ENCODE results near the gene FARP1. TPM values are rescaled to one million over a fixed set of nuclear protein-coding genes. Genes with fewer than 3 reads are reported as not detected.

The FARP1 gene
- 7.5 and 10.0 TPM in 2 replicates for total RNA-seq (2014; rRNA removed; shearing (Covaris generic))

- DNase-seq (ENCODE audit: low read depth): peak; percentile 63
Measured at GRCh38 chr13:98142380-98143156, at the start of gene FARP1. FARP1 (plus strand) TSS chr13:98143094; CDS start chr13:98213243, 70,149 bp downstream.

- DNase-seq (ENCODE audit: low read depth): no peak
Measured at GRCh38 chr13:98094678-98095266, 48.1 kb upstream of the FARP1 start.

- no peak for DNase-seq (ENCODE audit: low read depth)
Measured at GRCh38 chr13:98096059-98096458, 46.8 kb upstream of the FARP1 start.

GRCh38 chr13:98097749-98098148 is 45.1 kb upstream of the FARP1 start:
- DNase-seq (ENCODE audit: low read depth): no peak

GRCh38 chr13:98098516-98098915 is 44.4 kb upstream of the FARP1 start:
- DNase-seq (ENCODE audit: low read depth): no peak

- DNase-seq (ENCODE audit: low read depth): no peak
Measured at GRCh38 chr13:98099627-98100026, 43.3 kb upstream of the FARP1 start.

GRCh38 chr13:98100481-98100880 is 42.4 kb upstream of the FARP1 start:
- DNase-seq (ENCODE audit: low read depth): no peak

GRCh38 chr13:98103531-98103930 is 39.4 kb upstream of the FARP1 start:
- no peak for DNase-seq (ENCODE audit: low read depth)

GRCh38 chr13:98103942-98104880 is 38.7 kb upstream of the FARP1 start:
- peak; percentile 20 for DNase-seq (ENCODE audit: low read depth)

GRCh38 chr13:98105929-98106336 is 37.0 kb upstream of the FARP1 start:
- DNase-seq (ENCODE audit: low read depth): peak; percentile 26

- no peak for DNase-seq (ENCODE audit: low read depth)
Measured at GRCh38 chr13:98108341-98108740, 34.6 kb upstream of the FARP1 start.

- DNase-seq (ENCODE audit: low read depth): no peak
Measured at GRCh38 chr13:98109226-98109853, 33.6 kb upstream of the FARP1 start.

GRCh38 chr13:98110749-98111148 is 32.1 kb upstream of the FARP1 start:
- DNase-seq (ENCODE audit: low read depth): no peak

GRCh38 chr13:98111168-98112098 is 31.5 kb upstream of the FARP1 start:
- no peak for DNase-seq (ENCODE audit: low read depth)

- DNase-seq (ENCODE audit: low read depth): no peak
Measured at GRCh38 chr13:98112456-98112855, 30.4 kb upstream of the FARP1 start.

- no peak for DNase-seq (ENCODE audit: low read depth)
Measured at GRCh38 chr13:98118865-98119264, 24.0 kb upstream of the FARP1 start.

GRCh38 chr13:98123176-98123575 is 19.7 kb upstream of the FARP1 start:
- no peak for DNase-seq (ENCODE audit: low read depth)

- no peak for DNase-seq (ENCODE audit: low read depth)
Measured at GRCh38 chr13:98129059-98129746, 13.7 kb upstream of the FARP1 start.

- no peak for DNase-seq (ENCODE audit: low read depth)
Measured at GRCh38 chr13:98133946-98134345, 8.9 kb upstream of the FARP1 start.

GRCh38 chr13:98134901-98135300 is 8.0 kb upstream of the FARP1 start:
- no peak for DNase-seq (ENCODE audit: low read depth)

Data from RPMI7951 (cell line).